K562 (cell line): ENCODE measurements around the gene ZNF43. TPM values are rescaled to one million over a fixed set of nuclear protein-coding genes. Genes with fewer than 3 reads are reported as not detected.

Experiments
- ATAC-seq: fragments of 200-7000 bp; cut with Tn5 transposase; 3 replicates; pipeline ENCODE4 v1.9.1; 2020; ENCODE audit warnings: moderate library complexity
- BruUV-seq: library from RNA; stranded (reverse); fragments of 400-500 nt; replicated peaks from 2 replicates; lab custom pipeline; 2021; lab: Mats Ljungman, UMichigan
- CTCF ChIA-PET: fragments of 300-600 bp; formaldehyde crosslinking; extraction: SDS; loops from one replicate; lab custom pipeline; 2021; ENCODE audit warnings: low intra/inter-chr PET ratio; lab: Yijun Ruan, JAX
- POLR2A ChIA-PET: fragments of 300-600, 350-650 bp; sonication (Branson Sonifier 250); formaldehyde crosslinking; extraction: SDS; loops from one replicate; lab custom pipeline; 2021; ENCODE audit warnings: antibody characterized with exemption, inconsistent platforms; lab: Yijun Ruan, JAX
- DNase-seq, 4 experiments: peaks; one replicate each; pipeline versions ENCODE4 v3.0.0 to v3.0.0-alpha.2; 2011 to 2018; ENCODE audit warnings: low spot score in 3 of 4, mixed read lengths in 3 of 4; ENCODE audit errors: extremely low read depth in 1 of 4
- FAIRE-seq: peaks from 2 replicates; lab custom pipeline; 2011; peaks lifted over from hg19 to GRCh38; lab: Jason Lieb, UNC
- H2AFZ ChIP-seq: 2 replicates; pipeline ENCODE4 v1.6.0; 2011; ENCODE audit warnings: low read depth, low read length, control low read depth, inconsistent platforms
- H3K27ac ChIP-seq: fragments of 200-600 bp; 3 replicates; pipeline ENCODE4 v1.8.0; 2011; ENCODE audit warnings: low read depth, mild to moderate bottlenecking, control low read depth, inconsistent platforms, low read length, moderate library complexity, mixed read lengths; ENCODE audit errors: extremely low read depth
- H3K27me3 ChIP-seq, 2 experiments: fragments of 300-600 bp in 1 of 2; 2 replicates in 1 of 2; 3 replicates in 1 of 2; pipeline versions ENCODE4 v1.6.0 to v1.8.0; 2011; ENCODE audit warnings: inconsistent platforms in 2 of 2, low read length in 2 of 2, mild to moderate bottlenecking in 1 of 2, mixed read lengths in 1 of 2, moderate library complexity in 1 of 2; ENCODE audit not compliant: control insufficient read depth in 2 of 2, insufficient read depth in 2 of 2
- H3K36me3 ChIP-seq: fragments of 300-600 bp; 3 replicates; pipeline ENCODE4 v1.8.0; 2011; ENCODE audit warnings: mild to moderate bottlenecking, low read length, inconsistent platforms; ENCODE audit not compliant: control insufficient read depth, insufficient read depth
- H3K4me1 ChIP-seq, 2 experiments: fragments of 200-600 bp in 1 of 2; replicated peaks in 1 of 2; 2 replicates in 1 of 2; 3 replicates in 1 of 2; pipeline versions ENCODE4 v1.5.1 to v1.8.0; 2011; ENCODE audit warnings: inconsistent platforms in 2 of 2, low read length in 2 of 2, mild to moderate bottlenecking in 1 of 2, mixed read lengths in 1 of 2, moderate library complexity in 1 of 2; ENCODE audit not compliant: control insufficient read depth in 2 of 2, insufficient read depth in 2 of 2
- H3K4me2 ChIP-seq: 2 replicates; pipeline ENCODE4 v1.6.1; 2011; ENCODE audit warnings: low read length, control low read depth, inconsistent platforms, mixed read lengths; ENCODE audit not compliant: insufficient read depth
- H3K4me3 ChIP-seq: fragments of 200-600 bp; sonication (generic), shearing (Covaris generic); 2 replicates; pipeline ENCODE4 v1.5.1; 2016; ENCODE audit warnings: control low read depth, inconsistent platforms
- H3K79me2 ChIP-seq: fragments of 200-600 bp; 3 replicates; pipeline ENCODE4 v1.8.0; 2011; ENCODE audit warnings: low read length, inconsistent platforms; ENCODE audit not compliant: control insufficient read depth, insufficient read depth
- H3K9ac ChIP-seq, 2 experiments: 2 replicates each; pipeline versions ENCODE4 v1.6.0 to v1.6.1; 2011; ENCODE audit warnings: low read depth in 2 of 2, low read length in 2 of 2, control low read depth in 1 of 2, inconsistent platforms in 1 of 2, mild to moderate bottlenecking in 1 of 2, mixed read lengths in 1 of 2; ENCODE audit not compliant: insufficient read depth in 1 of 2
- H3K9me1 ChIP-seq: one replicate; pipeline ENCODE4 v1.6.0; 2011; ENCODE audit warnings: inconsistent platforms, mild to moderate bottlenecking, low read length, moderate library complexity; ENCODE audit not compliant: control insufficient read depth, insufficient read depth
- H3K9me3 ChIP-seq: replicated peaks from 2 replicates; pipeline ENCODE4 v1.5.1; 2011; ENCODE audit warnings: low read depth, low read length, inconsistent platforms; ENCODE audit not compliant: control insufficient read depth, insufficient read depth
- H4K20me1 ChIP-seq: replicated peaks from 2 replicates; pipeline ENCODE4 v1.6.1; 2011; ENCODE audit warnings: low read length, inconsistent platforms, mixed read lengths; ENCODE audit not compliant: control insufficient read depth, insufficient read depth
- SIX5 ChIP-seq, 2 experiments: IDR thresholded peaks; 2 replicates each; pipeline ENCODE4 v1.6.1; 2011; ENCODE audit warnings: low read length in 2 of 2, borderline replicate concordance in 1 of 2, low read depth in 1 of 2, mild to moderate bottlenecking in 1 of 2, moderate library complexity in 1 of 2; ENCODE audit not compliant: insufficient read depth in 1 of 2
- SLC30A9 ChIP-seq: fragments of 250-450 bp; sonication (Bioruptor Pico); IDR thresholded peaks from 2 replicates; pipeline ENCODE4 v1.8.0; 2022; ENCODE audit warnings: mild to moderate bottlenecking, moderate library complexity
- SP2 ChIP-seq: IDR thresholded peaks from 2 replicates; pipeline ENCODE4 v1.6.1; 2011; ENCODE audit warnings: mild to moderate bottlenecking, low read depth, low read length, moderate library complexity; ENCODE audit not compliant: poor library complexity, severe bottlenecking; ENCODE audit errors: extremely low read depth
- TFE3 ChIP-seq: fragments of 450-650 bp; formaldehyde crosslinking; IDR thresholded peaks from 2 replicates; pipeline ENCODE4 v1.4.0; 2020; ENCODE audit warnings: mild to moderate bottlenecking, mixed read lengths
- ZNF316 ChIP-seq: fragments of 450-650 bp; IDR thresholded peaks from 2 replicates; pipeline ENCODE4 v1.6.1; 2016
- WGBS: fragments of 100-300 bp; shearing (Covaris generic); methylation state at CpG from one replicate; pipeline ENCODE4 v1.1.6; 2016; ENCODE audit warnings: low coverage, mixed read lengths; ENCODE audit not compliant: insufficient coverage; ENCODE audit errors: missing lambda C conversion rate; 5-methylcytosine and 5-hydroxymethylcytosine counted together
- in situ Hi-C: fragments of 300-500 bp; cut with MboI; formaldehyde crosslinking; loops from 4 replicates; pipeline ENCODE4 v1.15.0; 2018; ENCODE audit warnings: inconsistent platforms, mixed read lengths
- intact Hi-C: fragments of 100-400 bp; cut with micrococcal nuclease; formaldehyde crosslinking; loops from 2 replicates; pipeline ENCODE4 v1.14.2; 2022
- polyA plus RNA-seq, 8 experiments: library from polyadenylated mRNA; depleted of rRNA in 4 of 8; stranded (reverse) in 5 of 8; unstranded in 3 of 8; fragments of >200 nt; fragmentation: Nextera tagmentation in 2 of 8; fragmentation: Illumina TruSeq in 1 of 8; extraction: Ambion mirVana in 2 of 8; extraction: Trizol in 1 of 8; gene quantifications; 2 replicates each; pipeline versions ENCODE4 v1.2.1 to v1.2.3, GENCODE V29; 2011 to 2014; ENCODE audit warnings: inconsistent platforms in 1 of 8, missing spikeins in 1 of 8
- total RNA-seq, 7 experiments: library from RNA; depleted of rRNA in 6 of 7; stranded (reverse); fragments of >200 nt in 6 of 7; fragmentation: Illumina TruSeq in 2 of 7; extraction: Trizol in 2 of 7; gene quantifications; 2 replicates each; pipeline versions ENCODE4 v1.2.1 to v1.2.3, GENCODE V29; 2011 to 2021; ENCODE audit warnings: low replicate concordance in 1 of 7

ZNF43 gene
- total and polyA plus RNA-seq, 9 of the 15 experiments (the other 6 are each of a cell fraction or from before 2014, with no cell fraction given): 3.6 to 18.6 (median 9.2) TPM

- Histone ChIP-seq H3K79me2 (no peaks in the 10 kb centered on the region; the same call in 2 of the 3 replicates), H3K9me1 (no peaks in the 10 kb centered on the region), H3K4me3 (no peak overlapping the region), H3K9ac (no peak overlapping the region), H3K27me3 (no peaks in the 10 kb centered on the region), H4K20me1 (no peaks in the 10 kb centered on the region), H3K4me1 (no peaks in the 10 kb centered on the region), H3K9me3 (no peaks in the 10 kb centered on the region), H3K27ac (no peak overlapping the region), H2AFZ (no peak overlapping the region), H3K4me2 (no peak overlapping the region), H3K36me3 (peaks cover 32% of the 10 kb centered on the region)
- BruUV-seq: no TSS peak
- ChIA-PET POLR2A (no interaction called here), CTCF (no interaction called here)
- WGBS: 35% methylated on average over 5 of the region's 5 CpGs
- no peak for ATAC-seq
- no peak for DNase-seq
- peak; percentile 18; the same call in 1 of the 2 replicates for TF ChIP-seq TFE3 (CRISPR knock-in tag)
- TF ChIP-seq SLC30A9 (CRISPR knock-in tag): no peak
- no peak for FAIRE-seq
- intact Hi-C loops (no loop called here), in situ Hi-C loops (no loop called here)
Measured at GRCh38 chr19:21843081-21843480, 7.1 kb upstream of the ZNF43 start.

- Histone ChIP-seq H3K4me3 (no peak overlapping the region), H3K27ac (no peak overlapping the region), H2AFZ (no peak overlapping the region), H3K4me1 (0 out of 5 replicates have a peak, but pooled peaks cover 0 to 2% of the 10 kb centered on the region in 2 experiments), H3K9me3 (no peaks in the 10 kb centered on the region), H3K79me2 (no peaks in the 10 kb centered on the region), H4K20me1 (no peaks in the 10 kb centered on the region), H3K27me3 (no peaks in the 10 kb centered on the region), H3K4me2 (no peak overlapping the region), H3K9me1 (no peaks in the 10 kb centered on the region), H3K9ac (no peak overlapping the region), H3K36me3 (peaks cover 28% of the 10 kb centered on the region)
- in situ Hi-C loops: no loop called here
- intact Hi-C loops: no loop called here
- WGBS: 20% methylated on average over 1 of the region's 1 CpG
- TF ChIP-seq ZNF316: no peak
- no peak for TF ChIP-seq SIX5 (IDR thresholded peaks at IDR 0.05; ENCODE audit: borderline replicate concordance in 1 of 2, insufficient read depth in 1 of 2, low read depth in 1 of 2, low read length in 2 of 2)
- TF ChIP-seq SP2: no peak
- DNase-seq (no peak), FAIRE-seq (no peak), ATAC-seq (no peak)
- ChIA-PET CTCF (no interaction called here), POLR2A (no interaction called here)
- BruUV-seq: no TSS peak
Measured at GRCh38 chr19:21841488-21842097, 5.6 kb upstream of the ZNF43 start.
